Panc1 (cell line): ENCODE data around the gene MYO18B. TPM values are rescaled to one million over a fixed set of nuclear protein-coding genes. Genes with fewer than 3 reads are reported as not detected.

ENCODE experiments used
- ATAC-seq: fragments of 200-7000 bp; cut with Tn5 transposase; 2 replicates; pipeline ENCODE4 v1.9.1; 2020; ENCODE audit warnings: mild to moderate bottlenecking, moderate library complexity
- BruUV-seq: library from RNA; stranded (reverse); fragments of 400-500 nt; replicated peaks from 2 replicates; lab custom pipeline; 2021; lab: Mats Ljungman, UMichigan
- CTCF ChIA-PET: fragments of 300-600 bp; sonication (Branson Sonifier 250); formaldehyde crosslinking; loops from one replicate; lab custom pipeline; 2022; ENCODE audit warnings: antibody characterized with exemption; lab: Charles Lee
- POLR2A ChIA-PET: fragments of 300-600 bp; sonication (Branson Sonifier 250); formaldehyde crosslinking; loops from one replicate; lab custom pipeline; 2022; ENCODE audit warnings: antibody characterized with exemption; lab: Charles Lee
- DNase-seq: peaks from one replicate; pipeline ENCODE4 v3.0.0-alpha.2; 2010; ENCODE audit warnings: low read depth, low spot score
- H3K27ac ChIP-seq: 2 replicates; pipeline ENCODE4 v1.5.1; 2011; ENCODE audit warnings: mild to moderate bottlenecking, low read length, inconsistent platforms
- H3K27me3 ChIP-seq: fragments of 200-500 bp; sonication (Bioruptor generic); 2 replicates; pipeline ENCODE4 v1.6.0; 2014; ENCODE audit warnings: low read length, inconsistent platforms; ENCODE audit not compliant: control insufficient read depth, insufficient read depth
- H3K36me3 ChIP-seq: fragments of 200-500 bp; sonication (Bioruptor generic); 2 replicates; pipeline ENCODE4 v1.5.1; 2014; ENCODE audit warnings: inconsistent platforms, mild to moderate bottlenecking, low read length, moderate library complexity; ENCODE audit not compliant: control insufficient read depth, insufficient read depth
- H3K4me1 ChIP-seq: 2 replicates; pipeline ENCODE4 v1.5.1; 2011; ENCODE audit warnings: inconsistent platforms, mild to moderate bottlenecking, low read length, moderate library complexity; ENCODE audit not compliant: control insufficient read depth, insufficient read depth
- H3K4me3 ChIP-seq, 2 experiments: 2 replicates each; pipeline ENCODE4 v1.5.1; 2011 to 2012; ENCODE audit warnings: low read depth in 2 of 2, low read length in 2 of 2, mild to moderate bottlenecking in 2 of 2, inconsistent platforms in 1 of 2, moderate library complexity in 1 of 2
- H3K9me3 ChIP-seq: fragments of 200-500 bp; sonication (Bioruptor generic); 2 replicates; pipeline ENCODE4 v1.5.1; 2014; ENCODE audit warnings: low read depth, mild to moderate bottlenecking, inconsistent platforms, low read length, moderate library complexity; ENCODE audit not compliant: control insufficient read depth, insufficient read depth
- POLR2AphosphoS5 ChIP-seq: IDR thresholded peaks from 2 replicates; pipeline ENCODE4 v1.6.1; 2012; ENCODE audit warnings: mild to moderate bottlenecking, low read depth, low read length, moderate library complexity
- SIN3A ChIP-seq: IDR thresholded peaks from 2 replicates; pipeline ENCODE4 v1.6.1; 2012; ENCODE audit warnings: low read depth, mild to moderate bottlenecking, low read length, moderate library complexity, borderline replicate concordance; ENCODE audit not compliant: insufficient read depth
- TCF7L2 ChIP-seq: IDR thresholded peaks from 2 replicates; pipeline ENCODE4 v1.6.1; 2011; ENCODE audit warnings: mild to moderate bottlenecking, low read depth, low read length, inconsistent platforms
- in situ Hi-C: cut with HindIII; loops from 2 replicates; pipeline ENCODE4 v1.10.0; 2016; ENCODE audit warnings: low sequenced_read_pairs, low pct_unique_long_range_greater_than_20kb
- intact Hi-C: fragments of 100-400 bp; cut with micrococcal nuclease; formaldehyde crosslinking; loops from one replicate; pipeline ENCODE4 v1.10.0; 2022; ENCODE audit not compliant: unreplicated experiment
- total RNA-seq: library from RNA; stranded (reverse); gene quantifications from one replicate; pipeline ENCODE4 v1.2.1, GENCODE V29; 2021; ENCODE audit not compliant: unreplicated experiment
- TF ChIP-seq, protein P1 (sequence below), 2 experiments: IDR thresholded peaks; 2 replicates each; pipeline ENCODE4 v1.6.1; 2011 to 2012; ENCODE audit warnings: low read depth in 2 of 2, control low read depth in 1 of 2, low read length in 1 of 2, mild to moderate bottlenecking in 1 of 2, moderate library complexity in 1 of 2; ENCODE audit not compliant: insufficient read depth in 1 of 2
- TF ChIP-seq, protein P2 (sequence below): fragments of 450-650 bp; IDR thresholded peaks from 2 replicates; pipeline ENCODE4 v1.5.1; 2017; ENCODE audit warnings: mild to moderate bottlenecking

MYO18B gene
- total RNA-seq, 1 experiment from 2014 or later, result not detected

DNA sequence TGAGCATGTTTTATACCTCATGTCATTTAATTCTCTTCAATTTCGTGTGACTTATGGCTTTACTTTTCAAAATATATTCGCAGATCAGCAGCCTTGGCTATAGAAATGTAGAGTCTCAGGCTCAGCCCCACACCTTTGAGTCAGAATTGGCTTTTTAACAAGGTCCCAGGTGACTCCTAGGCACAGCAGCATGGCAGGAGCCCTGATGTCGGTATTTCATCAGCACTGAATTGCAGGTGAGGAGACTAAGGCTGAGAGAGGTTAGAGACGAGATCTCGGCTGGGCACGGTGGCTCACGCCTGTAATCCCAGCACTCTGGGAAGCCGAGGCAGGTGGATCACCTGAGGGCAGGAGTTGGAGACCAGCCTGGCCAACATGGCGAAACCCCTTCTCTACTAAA is 230.4 kb downstream of the MYO18B start:
- Histone ChIP-seq H3K4me1 (no peaks in the 10 kb centered on the region), H3K27me3 (no peaks in the 10 kb centered on the region; the same call in 1 of the 2 replicates), H3K4me3 (no peak overlapping the region), H3K27ac (no peak overlapping the region), H3K9me3 (no peaks in the 10 kb centered on the region), H3K36me3 (no peaks in the 10 kb centered on the region)
- BruUV-seq, result no TSS peak
- ChIA-PET CTCF (no interaction called here), POLR2A (no interaction called here)
- intact Hi-C loops, result no loop called here
- ATAC-seq, result no peak
- TF ChIP-seq POLR2AphosphoS5 (no peak), TCF7L2 (no peak), SIN3A (no peak)
- TF ChIP-seq, protein P1, sequence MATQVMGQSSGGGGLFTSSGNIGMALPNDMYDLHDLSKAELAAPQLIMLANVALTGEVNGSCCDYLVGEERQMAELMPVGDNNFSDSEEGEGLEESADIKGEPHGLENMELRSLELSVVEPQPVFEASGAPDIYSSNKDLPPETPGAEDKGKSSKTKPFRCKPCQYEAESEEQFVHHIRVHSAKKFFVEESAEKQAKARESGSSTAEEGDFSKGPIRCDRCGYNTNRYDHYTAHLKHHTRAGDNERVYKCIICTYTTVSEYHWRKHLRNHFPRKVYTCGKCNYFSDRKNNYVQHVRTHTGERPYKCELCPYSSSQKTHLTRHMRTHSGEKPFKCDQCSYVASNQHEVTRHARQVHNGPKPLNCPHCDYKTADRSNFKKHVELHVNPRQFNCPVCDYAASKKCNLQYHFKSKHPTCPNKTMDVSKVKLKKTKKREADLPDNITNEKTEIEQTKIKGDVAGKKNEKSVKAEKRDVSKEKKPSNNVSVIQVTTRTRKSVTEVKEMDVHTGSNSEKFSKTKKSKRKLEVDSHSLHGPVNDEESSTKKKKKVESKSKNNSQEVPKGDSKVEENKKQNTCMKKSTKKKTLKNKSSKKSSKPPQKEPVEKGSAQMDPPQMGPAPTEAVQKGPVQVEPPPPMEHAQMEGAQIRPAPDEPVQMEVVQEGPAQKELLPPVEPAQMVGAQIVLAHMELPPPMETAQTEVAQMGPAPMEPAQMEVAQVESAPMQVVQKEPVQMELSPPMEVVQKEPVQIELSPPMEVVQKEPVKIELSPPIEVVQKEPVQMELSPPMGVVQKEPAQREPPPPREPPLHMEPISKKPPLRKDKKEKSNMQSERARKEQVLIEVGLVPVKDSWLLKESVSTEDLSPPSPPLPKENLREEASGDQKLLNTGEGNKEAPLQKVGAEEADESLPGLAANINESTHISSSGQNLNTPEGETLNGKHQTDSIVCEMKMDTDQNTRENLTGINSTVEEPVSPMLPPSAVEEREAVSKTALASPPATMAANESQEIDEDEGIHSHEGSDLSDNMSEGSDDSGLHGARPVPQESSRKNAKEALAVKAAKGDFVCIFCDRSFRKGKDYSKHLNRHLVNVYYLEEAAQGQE (IDR thresholded peaks at IDR 0.05; ENCODE audit: insufficient read depth in 1 of 2, low read depth in 2 of 2, low read length in 1 of 2), result no peak
- TF ChIP-seq, protein P2, sequence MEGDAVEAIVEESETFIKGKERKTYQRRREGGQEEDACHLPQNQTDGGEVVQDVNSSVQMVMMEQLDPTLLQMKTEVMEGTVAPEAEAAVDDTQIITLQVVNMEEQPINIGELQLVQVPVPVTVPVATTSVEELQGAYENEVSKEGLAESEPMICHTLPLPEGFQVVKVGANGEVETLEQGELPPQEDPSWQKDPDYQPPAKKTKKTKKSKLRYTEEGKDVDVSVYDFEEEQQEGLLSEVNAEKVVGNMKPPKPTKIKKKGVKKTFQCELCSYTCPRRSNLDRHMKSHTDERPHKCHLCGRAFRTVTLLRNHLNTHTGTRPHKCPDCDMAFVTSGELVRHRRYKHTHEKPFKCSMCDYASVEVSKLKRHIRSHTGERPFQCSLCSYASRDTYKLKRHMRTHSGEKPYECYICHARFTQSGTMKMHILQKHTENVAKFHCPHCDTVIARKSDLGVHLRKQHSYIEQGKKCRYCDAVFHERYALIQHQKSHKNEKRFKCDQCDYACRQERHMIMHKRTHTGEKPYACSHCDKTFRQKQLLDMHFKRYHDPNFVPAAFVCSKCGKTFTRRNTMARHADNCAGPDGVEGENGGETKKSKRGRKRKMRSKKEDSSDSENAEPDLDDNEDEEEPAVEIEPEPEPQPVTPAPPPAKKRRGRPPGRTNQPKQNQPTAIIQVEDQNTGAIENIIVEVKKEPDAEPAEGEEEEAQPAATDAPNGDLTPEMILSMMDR, result no peak
- no peak for DNase-seq
- in situ Hi-C loops, result no loop called here

DNA sequence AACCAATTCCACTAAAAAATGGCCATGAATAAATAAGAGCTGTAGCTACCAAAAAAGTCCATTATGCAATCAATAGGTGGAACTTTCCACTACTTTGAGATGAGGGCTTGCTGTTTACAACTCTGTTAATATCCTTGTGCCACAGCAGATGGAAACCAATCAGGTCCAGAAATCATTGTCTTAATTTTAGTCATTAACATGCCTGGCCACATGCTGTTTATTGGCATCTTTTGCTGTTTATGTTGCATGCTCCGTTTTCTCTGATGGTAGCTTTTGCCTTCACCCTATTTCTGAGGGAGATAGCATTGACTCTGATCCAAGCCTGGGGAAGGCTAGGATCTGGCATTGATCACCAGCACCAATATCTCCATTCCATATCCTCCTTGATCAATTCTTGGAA is 234.4 kb downstream of the MYO18B start:
- Histone ChIP-seq H3K27ac (no peak overlapping the region), H3K9me3 (no peaks in the 10 kb centered on the region), H3K4me3 (no peak overlapping the region), H3K27me3 (no peaks in the 10 kb centered on the region; the same call in 1 of the 2 replicates), H3K4me1 (no peaks in the 10 kb centered on the region), H3K36me3 (no peaks in the 10 kb centered on the region)
- TF ChIP-seq, protein P1 (IDR thresholded peaks at IDR 0.05; ENCODE audit: insufficient read depth in 1 of 2, low read depth in 2 of 2, low read length in 1 of 2), result no peak
- TF ChIP-seq POLR2AphosphoS5 (no peak), SIN3A (no peak), TCF7L2 (no peak)
- TF ChIP-seq, protein P2, result no peak
- no peak for DNase-seq
- CTCF ChIA-PET, result no interaction called here
- POLR2A ChIA-PET, result no interaction called here
- ATAC-seq, result no peak
- BruUV-seq, result no TSS peak
- intact Hi-C loops (no loop called here), in situ Hi-C loops (no loop called here)
